HG03064 (cell line): ENCODE results near the gene KDM4C.
"Not testable (repeated sequence)": the region's sequence is repeated elsewhere in the genome, so short reads cannot be mapped to it uniquely, and the experiment has no call there.

Experiments
- ATAC-seq: cut with Tn5 transposase; IDR thresholded peaks from one replicate; pipeline ENCODE4 v1.9.1; 2021; ENCODE audit warnings: low read depth; ENCODE audit not compliant: unreplicated experiment

KDM4C gene

GRCh38 chr9:7180247-7180646, 422.5 kb downstream of the KDM4C start:
- no peak for ATAC-seq

GRCh38 chr9:7183139-7183538, 425.4 kb downstream of the KDM4C start:
- ATAC-seq: not testable (repeated sequence)

DNA sequence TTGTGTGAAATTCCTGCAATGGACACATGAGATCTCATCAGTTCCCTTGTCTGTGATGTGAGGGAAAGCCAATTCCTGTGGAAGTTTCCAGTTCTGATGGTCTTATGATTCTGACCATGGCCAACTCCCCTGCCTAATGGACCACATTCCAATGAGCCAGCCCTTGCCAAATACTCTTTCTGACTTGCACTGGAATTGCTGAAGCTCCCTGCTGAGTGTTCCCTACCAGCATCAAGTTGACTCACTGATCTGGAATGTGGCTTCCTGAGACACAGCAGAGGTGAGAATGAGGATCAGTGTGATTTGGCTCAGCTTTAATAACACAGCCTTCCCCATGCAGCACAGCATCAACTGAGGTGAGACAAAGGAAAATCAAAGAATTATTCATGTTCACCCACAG, 427.8 kb downstream of the KDM4C start:
- ATAC-seq: no peak

- ATAC-seq: no peak
Measured at GRCh38 chr9:7186175-7186574, 428.4 kb downstream of the KDM4C start.

GRCh38 chr9:7192266-7192665, 434.5 kb downstream of the KDM4C start:
- ATAC-seq: no peak

GRCh38 chr9:7195526-7195925, 437.8 kb downstream of the KDM4C start:
- ATAC-seq: no peak

GRCh38 chr9:7196467-7196866, 438.7 kb downstream of the KDM4C start:
- no peak for ATAC-seq

- ATAC-seq: no peak
Measured at GRCh38 chr9:7201196-7201595, 443.4 kb downstream of the KDM4C start.

GRCh38 chr9:7205806-7206205, 448.0 kb downstream of the KDM4C start:
- ATAC-seq: no peak

GRCh38 chr9:7206221-7206758, 448.5 kb downstream of the KDM4C start:
- ATAC-seq: no peak

GRCh38 chr9:7209016-7209715, 451.4 kb downstream of the KDM4C start:
- ATAC-seq: no peak

- no peak for ATAC-seq
Measured at GRCh38 chr9:7209990-7210389, 452.2 kb downstream of the KDM4C start.

- ATAC-seq: no peak
Measured at GRCh38 chr9:7210854-7211637, 453.3 kb downstream of the KDM4C start.

- no peak for ATAC-seq
Measured at GRCh38 chr9:7211657-7212056, 453.9 kb downstream of the KDM4C start.

- no peak for ATAC-seq
Measured at GRCh38 chr9:7212101-7212500, 454.3 kb downstream of the KDM4C start.

GRCh38 chr9:7216004-7216841, 458.4 kb downstream of the KDM4C start:
- no peak for ATAC-seq

DNA sequence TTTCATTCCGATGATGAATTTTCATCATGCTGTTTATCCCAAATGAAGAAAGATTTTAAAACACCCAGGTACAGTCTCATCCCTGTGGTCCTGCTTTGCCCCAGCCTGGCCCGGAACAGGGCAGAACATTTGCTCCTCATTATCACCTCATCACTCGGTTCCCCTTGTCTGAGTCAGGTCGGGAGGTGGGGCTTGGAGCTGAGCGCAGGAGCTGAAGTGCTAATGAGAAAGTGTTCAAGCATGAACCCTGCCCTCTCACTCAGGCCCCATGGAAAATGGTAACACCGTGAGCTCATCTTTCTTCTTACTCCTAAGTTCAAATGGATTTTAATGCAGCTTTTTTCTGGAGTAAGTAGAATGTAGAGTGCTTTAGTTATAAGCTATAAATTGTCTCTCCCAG, 466.2 kb downstream of the KDM4C start:
- no peak for ATAC-seq
